GM20000 (cell line): ENCODE measurements around the gene FBXW9.

ENCODE experiments used
- DNase-seq: peaks from one replicate; pipeline ENCODE4 v3.0.0; 2012; ENCODE audit warnings: low spot score
- TF ChIP-seq, protein P1 (sequence below): IDR thresholded peaks from 2 replicates; pipeline ENCODE4 v1.5.1; 2012; ENCODE audit warnings: mild to moderate bottlenecking, control low read depth; ENCODE audit errors: extremely low read depth, missing control alignments

FBXW9 gene

DNA sequence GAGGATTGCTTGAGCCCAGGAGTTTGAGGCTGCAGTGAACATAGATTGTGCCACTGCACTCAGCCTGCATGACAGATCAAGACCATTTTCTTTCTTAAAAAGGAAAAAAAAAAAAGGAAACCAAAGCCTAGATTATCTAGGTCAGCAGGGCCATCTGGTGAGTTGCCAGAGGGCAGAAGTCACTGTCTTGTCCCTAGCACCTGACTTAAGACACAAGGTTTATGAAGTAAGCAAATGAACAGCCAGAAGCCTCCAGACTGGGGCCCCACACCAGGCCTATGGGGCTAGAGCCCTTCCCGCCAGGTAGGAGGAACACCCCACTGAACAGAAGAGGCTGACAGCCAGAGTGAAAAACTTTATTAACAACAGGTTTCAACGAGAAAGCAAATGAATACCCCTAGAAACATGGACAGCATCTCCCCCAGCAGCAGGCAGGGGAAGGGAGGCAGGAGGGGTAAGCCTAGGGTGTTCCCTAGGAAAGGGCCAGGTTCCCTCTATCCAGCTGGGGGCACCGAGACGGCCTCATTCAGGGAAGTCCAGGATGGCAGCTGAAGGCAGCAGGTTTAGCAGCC is 28.6 kb downstream of the FBXW9 start:
- DNase-seq, result no peak
- TF ChIP-seq, protein P1, sequence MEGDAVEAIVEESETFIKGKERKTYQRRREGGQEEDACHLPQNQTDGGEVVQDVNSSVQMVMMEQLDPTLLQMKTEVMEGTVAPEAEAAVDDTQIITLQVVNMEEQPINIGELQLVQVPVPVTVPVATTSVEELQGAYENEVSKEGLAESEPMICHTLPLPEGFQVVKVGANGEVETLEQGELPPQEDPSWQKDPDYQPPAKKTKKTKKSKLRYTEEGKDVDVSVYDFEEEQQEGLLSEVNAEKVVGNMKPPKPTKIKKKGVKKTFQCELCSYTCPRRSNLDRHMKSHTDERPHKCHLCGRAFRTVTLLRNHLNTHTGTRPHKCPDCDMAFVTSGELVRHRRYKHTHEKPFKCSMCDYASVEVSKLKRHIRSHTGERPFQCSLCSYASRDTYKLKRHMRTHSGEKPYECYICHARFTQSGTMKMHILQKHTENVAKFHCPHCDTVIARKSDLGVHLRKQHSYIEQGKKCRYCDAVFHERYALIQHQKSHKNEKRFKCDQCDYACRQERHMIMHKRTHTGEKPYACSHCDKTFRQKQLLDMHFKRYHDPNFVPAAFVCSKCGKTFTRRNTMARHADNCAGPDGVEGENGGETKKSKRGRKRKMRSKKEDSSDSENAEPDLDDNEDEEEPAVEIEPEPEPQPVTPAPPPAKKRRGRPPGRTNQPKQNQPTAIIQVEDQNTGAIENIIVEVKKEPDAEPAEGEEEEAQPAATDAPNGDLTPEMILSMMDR, result no peak

DNA sequence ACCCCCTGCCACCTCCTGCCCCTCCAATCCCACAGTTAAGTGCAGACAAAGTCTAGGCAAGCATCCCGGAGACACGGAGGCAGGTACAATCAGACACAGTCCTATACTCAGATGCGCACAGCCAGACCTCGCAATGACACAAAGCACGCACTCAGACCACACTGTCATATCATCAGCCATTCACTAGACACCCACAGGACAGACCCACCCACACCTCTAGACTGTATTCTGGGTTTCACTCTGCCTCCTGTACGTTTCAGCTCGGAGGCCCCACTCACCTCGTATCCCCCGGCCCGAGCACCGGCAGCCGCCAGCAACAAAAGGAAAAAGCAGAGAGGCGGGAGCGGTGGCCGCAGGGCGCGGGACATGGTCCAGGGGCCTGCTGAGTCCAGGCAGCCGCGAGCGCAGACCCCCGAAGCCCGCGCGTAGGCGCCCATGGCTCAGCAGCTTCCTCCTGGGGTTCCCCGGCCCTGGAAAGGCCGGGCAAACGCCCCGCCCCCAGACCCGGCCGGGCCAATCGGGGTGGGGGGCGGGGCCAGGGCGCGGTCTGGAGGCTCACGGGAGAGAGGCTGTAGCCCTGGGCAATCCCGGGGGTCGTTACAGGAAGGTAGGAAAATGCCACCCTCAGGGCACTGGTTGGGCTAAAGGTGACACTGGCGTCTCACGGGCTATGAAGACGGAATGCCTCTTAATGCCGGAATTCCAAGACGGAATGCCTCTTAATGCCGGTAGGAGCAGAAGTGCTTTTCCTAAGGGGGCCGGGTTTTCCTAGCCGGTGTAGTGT is 30.0 kb downstream of the FBXW9 start, which contains the start of the genes MAN2B1 and WDR83:
MAN2B1 (minus strand) TSS at position 478 of the 784 bp plus-strand sequence; CDS start at position 437, 41 bp downstream.
WDR83 (plus strand) TSS at position 543 of the 784 bp plus-strand sequence. CDS start 2,984 bp downstream, outside the sequence.
- peak; percentile 94 for DNase-seq
- TF ChIP-seq, protein P1, result no peak

DNA sequence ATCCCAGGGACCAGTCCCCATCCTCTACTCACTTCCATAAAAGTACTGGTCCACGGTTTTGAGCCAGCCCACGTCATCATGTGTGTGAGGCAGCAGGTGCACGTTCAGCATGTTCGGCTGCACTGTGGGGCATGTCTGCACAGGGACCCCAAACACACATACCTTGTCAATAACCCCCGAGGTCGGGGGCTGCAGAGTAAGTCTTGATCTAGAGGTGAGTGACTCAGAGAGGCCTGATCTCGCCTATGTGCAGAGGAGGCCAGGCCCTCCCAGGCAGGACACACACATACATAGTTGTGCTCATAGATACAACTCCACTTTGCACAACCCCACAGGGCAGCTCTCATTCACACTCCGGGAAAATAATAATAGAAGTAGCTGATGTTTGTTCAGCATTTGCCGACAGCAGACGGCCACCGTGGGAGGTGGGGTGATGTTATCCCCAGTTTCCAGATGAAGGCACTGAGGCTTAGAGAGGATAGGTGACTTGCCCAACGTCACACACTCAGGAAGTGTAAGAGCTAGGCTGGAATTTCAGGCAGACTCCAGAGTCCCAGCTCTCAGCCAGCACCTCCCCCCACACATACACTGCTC is 30.7 kb downstream of the FBXW9 start:
- TF ChIP-seq, protein P1, result no peak
- DNase-seq, result no peak

DNA sequence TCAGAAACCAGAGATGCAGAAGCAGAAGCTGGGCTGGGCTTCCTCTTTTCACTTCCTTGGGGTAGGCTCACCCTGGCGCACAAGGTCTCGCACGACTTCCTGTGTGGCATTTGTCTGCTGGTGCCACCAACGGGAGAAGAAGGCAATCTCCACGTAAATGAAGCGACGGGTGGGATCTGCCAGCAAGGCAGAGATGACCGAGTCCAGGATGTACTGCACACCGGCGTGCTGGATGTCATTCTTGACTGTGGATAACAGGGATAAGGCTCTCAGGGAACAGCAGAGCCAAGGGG is 31.2 kb downstream of the FBXW9 start:
- DNase-seq, result peak; percentile 84
- TF ChIP-seq, protein P1, result no peak

DNA sequence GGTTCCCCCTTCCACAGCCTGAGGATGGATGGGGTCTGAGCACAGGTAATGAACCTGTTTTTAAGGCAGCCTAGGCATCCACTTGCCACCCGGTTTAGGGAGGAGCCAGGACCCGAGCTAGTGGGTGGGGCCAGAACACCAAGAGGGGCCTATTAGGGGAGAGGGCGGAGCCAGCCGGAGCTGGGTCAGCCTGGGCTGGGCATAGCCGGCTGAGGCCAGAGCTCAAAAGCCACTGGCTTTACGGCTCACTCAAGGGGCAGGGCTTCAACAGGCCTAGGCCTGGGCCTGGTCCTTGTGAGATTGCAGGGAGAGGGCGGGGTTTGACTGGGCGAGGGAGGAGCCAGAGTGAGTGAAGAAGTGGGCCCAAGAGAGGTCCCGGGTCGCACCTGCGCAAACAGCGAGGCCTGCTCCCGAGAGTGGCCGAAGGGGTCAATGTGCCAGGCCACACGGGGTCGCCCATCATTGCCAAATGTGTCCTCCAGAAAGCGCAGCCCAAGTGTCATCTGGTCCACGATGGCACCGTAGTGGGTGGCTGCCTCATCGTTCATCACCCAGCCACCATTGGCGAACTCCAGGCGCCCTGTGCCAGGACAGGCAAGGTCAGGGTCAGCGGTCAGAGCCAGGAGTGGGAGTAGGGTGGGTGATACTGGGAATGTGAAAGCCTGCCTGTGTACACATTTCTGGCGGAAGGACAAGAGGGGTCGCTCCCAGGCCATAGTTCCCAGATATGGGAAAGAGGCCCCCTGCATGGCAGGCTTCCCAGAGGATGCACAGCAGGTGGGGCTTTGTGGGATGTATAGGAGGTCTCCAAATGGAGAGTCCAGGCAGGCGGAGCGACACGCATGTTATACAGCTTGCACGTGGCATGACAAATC is 31.8 kb downstream of the FBXW9 start:
- no peak for DNase-seq
- TF ChIP-seq, protein P1, result no peak

DNA sequence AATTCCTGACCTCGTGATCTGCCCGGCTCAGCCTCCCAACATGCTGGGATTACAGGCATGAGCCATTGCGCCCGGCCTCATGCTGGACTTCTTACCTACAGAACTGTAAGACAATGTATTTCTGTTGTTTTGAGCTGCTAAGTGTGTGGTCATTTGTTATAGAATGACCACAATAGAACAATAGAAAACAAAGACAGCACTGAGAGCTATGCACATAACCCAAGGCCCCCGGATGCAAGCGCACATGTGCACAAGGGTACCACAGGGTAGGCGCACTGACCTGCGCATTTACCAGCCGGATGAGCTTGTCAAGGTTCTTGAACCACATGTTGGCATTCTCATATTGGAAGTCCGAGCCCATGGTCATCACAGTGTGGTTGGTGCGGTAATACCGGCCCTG is 35.5 kb downstream of the FBXW9 start:
- TF ChIP-seq, protein P1, result no peak
- DNase-seq, result no peak

DNA sequence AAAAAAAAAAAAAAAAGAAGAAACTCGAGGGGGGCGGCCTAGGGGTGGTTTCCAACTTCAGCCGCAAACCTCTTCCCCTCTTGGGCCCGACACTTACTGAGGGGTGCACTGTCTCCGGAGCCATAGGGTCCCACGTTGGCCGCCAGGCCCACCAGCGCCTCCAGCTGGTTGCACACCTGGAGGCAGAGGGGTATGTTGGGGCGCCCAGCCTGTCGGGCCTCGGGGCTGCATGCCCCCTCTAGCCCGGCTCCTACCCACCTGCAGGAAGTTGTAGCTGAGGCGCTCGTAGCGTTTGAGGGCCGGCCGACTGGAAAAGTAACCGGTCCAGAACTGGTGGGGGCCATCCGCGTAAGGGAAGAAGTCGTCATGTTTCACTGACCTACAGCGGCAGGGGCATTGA is 38.5 kb downstream of the FBXW9 start:
- DNase-seq, result no peak
- TF ChIP-seq, protein P1, result no peak
